ENCODE measurements around the gene ALK.

ALK gene

GRCh38 chr2:29196792-29197788 is 724.3 kb downstream of the ALK start:
- DNase-seq (ENCODE audit: low spot score), result peak; percentile 57

DNA sequence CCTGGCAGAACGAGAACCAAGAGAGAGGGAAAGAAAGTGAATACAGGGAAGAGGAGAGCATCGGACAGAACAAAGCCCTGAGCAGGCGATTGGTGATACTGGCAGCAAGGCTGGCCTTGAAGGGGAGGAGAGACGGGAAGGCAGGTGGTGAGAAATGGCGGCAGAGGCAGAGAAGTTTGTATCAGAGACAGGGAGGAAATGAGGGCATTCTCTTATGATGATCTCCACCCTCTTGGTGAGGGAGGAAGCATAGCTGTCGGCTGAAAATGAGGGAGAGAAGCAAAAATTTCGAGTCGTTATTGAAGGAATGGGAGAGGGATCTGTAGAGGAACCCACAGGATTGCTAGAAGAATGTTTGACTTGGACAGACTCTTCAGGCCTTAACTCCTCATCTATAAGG is 725.6 kb downstream of the ALK start:
- no peak for DNase-seq (ENCODE audit: low spot score)

GRCh38 chr2:29193681-29194080 is 727.7 kb downstream of the ALK start:
- DNase-seq (ENCODE audit: low spot score), result no peak

GRCh38 chr2:29193111-29193510 is 728.3 kb downstream of the ALK start:
- no peak for DNase-seq (ENCODE audit: low spot score)

- DNase-seq (ENCODE audit: low spot score), result no peak
These were observed 728.9 kb downstream of the ALK start for GRCh38 chr2:29192526-29192925.

- DNase-seq (ENCODE audit: low spot score), result no peak
These were observed 729.6 kb downstream of the ALK start for GRCh38 chr2:29191817-29192216.

- DNase-seq (ENCODE audit: low spot score), result no peak
These were observed 732.3 kb downstream of the ALK start for GRCh38 chr2:29189052-29189451.

- no peak for DNase-seq (ENCODE audit: low spot score)
These were observed 733.5 kb downstream of the ALK start for GRCh38 chr2:29187926-29188325.

GRCh38 chr2:29186817-29187216 is 734.6 kb downstream of the ALK start:
- DNase-seq (ENCODE audit: low spot score), result no peak

GRCh38 chr2:29184531-29184930 is 736.9 kb downstream of the ALK start:
- DNase-seq (ENCODE audit: low spot score), result no peak

- no peak for DNase-seq (ENCODE audit: low spot score)
These were observed 738.5 kb downstream of the ALK start for GRCh38 chr2:29182920-29183319.

- no peak for DNase-seq (ENCODE audit: low spot score)
These were observed 739.1 kb downstream of the ALK start for GRCh38 chr2:29182334-29182733.

DNA sequence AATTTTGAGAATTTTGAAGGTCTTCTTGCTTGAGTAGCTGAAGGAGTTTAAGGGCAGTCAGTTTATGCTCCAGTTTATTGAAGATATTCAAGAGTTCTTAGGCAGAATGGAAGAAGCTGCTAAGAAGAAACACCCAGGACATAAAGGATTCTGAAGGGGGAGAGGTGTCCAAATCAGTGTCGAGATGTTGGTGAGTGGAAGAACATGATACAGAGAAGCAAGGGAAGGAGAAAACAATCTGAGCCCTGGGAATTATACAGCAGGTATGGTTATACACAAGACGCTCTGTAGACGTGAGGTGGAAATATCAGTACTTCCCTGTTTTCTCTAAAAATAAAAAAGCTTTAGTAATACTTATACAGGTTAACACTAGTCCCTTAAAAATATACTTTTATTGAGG is 746.0 kb downstream of the ALK start:
- no peak for DNase-seq (ENCODE audit: low spot score)

DNA sequence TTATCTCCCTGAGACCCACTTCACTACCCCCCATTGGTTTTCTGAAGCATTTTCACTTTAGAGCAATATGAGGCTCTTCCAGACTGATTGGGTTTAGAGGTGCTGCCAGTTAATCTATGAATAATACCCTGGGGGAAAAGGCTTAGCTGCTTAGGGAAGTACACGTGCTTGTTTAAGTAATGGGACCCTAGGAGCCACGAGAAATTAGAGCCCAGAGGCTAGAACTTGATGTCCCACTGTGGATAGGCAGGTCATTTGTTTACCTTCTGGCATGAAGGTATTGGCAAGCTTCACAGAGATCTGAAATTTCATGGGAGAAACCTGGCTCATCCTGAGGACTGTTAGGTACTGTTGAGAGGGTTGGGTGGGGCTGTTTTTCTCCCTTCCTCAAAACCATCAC is 746.4 kb downstream of the ALK start:
- DNase-seq (ENCODE audit: low spot score), result no peak

- peak; percentile 7 for DNase-seq (ENCODE audit: low spot score)
These were observed 754.9 kb downstream of the ALK start for GRCh38 chr2:29166242-29167039.

DNA sequence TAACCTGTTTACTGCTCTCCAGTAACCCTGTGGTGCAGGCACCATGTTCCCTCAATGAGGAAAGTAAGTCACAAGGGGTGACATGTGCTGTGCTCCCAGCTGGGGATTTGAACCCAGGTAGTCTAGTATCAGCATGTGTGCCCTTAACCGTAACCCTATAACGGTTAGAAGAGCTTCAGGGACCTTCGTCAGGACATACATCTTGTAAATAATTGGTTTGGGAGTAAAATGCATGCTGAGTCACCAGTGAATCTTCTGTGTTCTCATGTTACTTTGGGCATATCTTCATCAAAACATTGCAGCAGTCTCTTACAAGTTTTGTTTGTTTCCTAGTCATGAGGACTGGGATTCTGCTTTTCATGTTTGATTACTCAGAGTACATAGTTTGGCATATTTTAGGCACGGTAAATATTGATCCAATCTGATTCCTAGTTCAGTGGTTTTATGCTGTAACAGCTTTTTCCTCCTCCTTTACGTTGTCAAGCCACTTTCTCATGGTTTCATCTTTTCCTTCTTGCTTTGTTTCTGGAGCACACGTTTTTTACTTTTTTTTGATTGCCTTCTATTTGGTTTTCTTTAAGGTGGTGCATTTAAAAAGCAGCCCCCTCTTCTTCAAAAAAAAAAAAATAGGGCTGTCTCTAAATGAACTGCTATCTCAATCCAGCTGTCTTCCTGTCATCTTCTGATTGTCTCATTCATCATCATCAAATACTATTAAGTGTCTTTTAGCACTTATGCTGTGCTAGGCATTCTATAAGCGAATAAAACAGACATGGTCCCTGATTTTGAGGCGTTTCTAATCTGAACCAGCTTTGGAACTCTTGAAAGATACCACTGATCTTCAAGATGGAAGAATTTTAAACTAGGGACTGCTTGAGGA is 755.8 kb downstream of the ALK start:
- no peak for DNase-seq (ENCODE audit: low spot score)

DNA sequence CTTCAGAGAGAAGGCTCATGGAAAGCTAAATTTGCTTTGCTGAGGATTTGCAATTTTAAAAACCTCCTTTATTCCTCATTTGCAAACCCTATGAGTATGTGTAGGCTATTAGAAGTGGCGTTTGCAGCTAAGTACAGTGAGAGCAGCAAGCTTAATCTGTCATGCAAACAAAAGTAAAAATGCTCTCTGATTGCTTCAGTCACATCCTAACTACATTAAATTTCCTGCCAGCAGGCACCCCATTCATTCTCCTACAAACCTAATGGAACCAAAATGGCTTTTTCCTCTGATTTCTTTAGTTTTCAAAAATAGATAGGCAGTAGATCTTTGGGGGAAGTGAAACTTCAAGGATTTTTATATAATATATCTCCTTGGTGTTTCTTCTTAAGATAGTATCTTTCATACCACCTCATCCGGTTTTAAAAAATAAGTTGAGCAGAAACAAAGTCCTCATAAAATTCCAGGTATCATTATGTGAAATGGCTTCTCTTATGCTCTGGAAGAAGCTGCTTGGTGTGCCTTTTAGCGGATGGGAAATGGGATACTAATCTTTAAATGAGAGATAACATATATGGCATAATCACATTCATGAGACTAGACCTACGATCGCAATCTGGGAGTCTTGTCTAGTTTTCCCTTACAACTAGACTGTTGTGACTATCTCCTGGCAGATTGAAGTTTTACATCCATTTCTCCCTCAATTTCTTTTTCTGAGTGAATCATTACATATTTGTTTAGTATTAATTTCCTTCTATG is 757.1 kb downstream of the ALK start:
- DNase-seq (ENCODE audit: low spot score), result peak; percentile 4

GRCh38 chr2:29162204-29162928 is 759.0 kb downstream of the ALK start:
- no peak for DNase-seq (ENCODE audit: low spot score)

DNA sequence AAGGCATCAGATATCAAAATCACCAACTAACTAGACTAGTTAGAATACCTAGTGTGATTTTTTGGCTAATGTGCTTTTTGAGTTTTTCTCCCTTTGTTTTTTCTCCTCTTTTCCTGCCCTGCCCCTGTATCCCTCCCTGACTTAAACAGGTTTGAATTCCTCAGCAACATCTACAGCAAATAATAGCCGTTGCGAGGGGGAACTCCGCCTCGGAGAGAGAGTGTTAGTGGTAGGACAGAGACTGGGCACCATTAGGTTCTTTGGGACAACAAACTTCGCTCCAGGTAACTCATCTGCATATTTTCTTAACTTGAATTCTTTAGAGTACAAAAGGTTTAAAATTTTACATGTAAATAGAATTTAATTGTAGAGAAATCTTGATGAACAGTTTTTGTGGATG is 761.2 kb downstream of the ALK start:
- DNase-seq (ENCODE audit: low spot score), result no peak

GRCh38 chr2:29159125-29159524 is 762.3 kb downstream of the ALK start:
- no peak for DNase-seq (ENCODE audit: low spot score)

GRCh38 chr2:29157131-29157530 is 764.3 kb downstream of the ALK start:
- no peak for DNase-seq (ENCODE audit: low spot score)
